CD14-positive monocyte (primary cell): Measurements from ENCODE around the gene ASCC3. TPM values are rescaled to one million over a fixed set of nuclear protein-coding genes. Genes with fewer than 3 reads are reported as not detected.
A peak's percentile ranks its signal among the peaks of the same experiment; 100 is the strongest.

Experiments
- DNase-seq, 3 donors: peaks; one replicate each; pipeline ENCODE4 v3.0.0-alpha.2; 2011 to 2022
- H2AFZ ChIP-seq: 2 replicates; pipeline ENCODE4 v1.6.0; 2012; ENCODE audit warnings: mild to moderate bottlenecking, low read depth, low read length, inconsistent platforms; ENCODE audit not compliant: insufficient read depth, poor library complexity, severe bottlenecking
- H3K27ac ChIP-seq, 2 donors: 1 replicate in 1 of 2; 2 replicates in 1 of 2; pipeline ENCODE4 v1.5.1; 2012 to 2013; ENCODE audit warnings: low read length in 2 of 2, control low read depth in 1 of 2, inconsistent platforms in 1 of 2, low read depth in 1 of 2, mild to moderate bottlenecking in 1 of 2
- H3K27me3 ChIP-seq, 2 donors: one replicate each; pipeline versions ENCODE4 v1.6.0 to v1.6.1; 2011 to 2013; ENCODE audit warnings: low read length in 2 of 2; ENCODE audit not compliant: control insufficient read depth in 2 of 2, insufficient read depth in 2 of 2
- H3K36me3 ChIP-seq, 2 donors: replicated peaks in 1 of 2; 1 replicate in 1 of 2; 2 replicates in 1 of 2; pipeline versions ENCODE4 v1.5.1 to v1.6.1; 2012 to 2013; ENCODE audit warnings: low read length in 2 of 2, control low read depth in 1 of 2, inconsistent platforms in 1 of 2, mild to moderate bottlenecking in 1 of 2; ENCODE audit not compliant: insufficient read depth in 2 of 2, control insufficient read depth in 1 of 2
- H3K4me1 ChIP-seq, 2 donors: 1 replicate in 1 of 2; 2 replicates in 1 of 2; pipeline versions ENCODE4 v1.5.1 to v1.6.1; 2012 to 2013; ENCODE audit warnings: low read length in 2 of 2, control low read depth in 1 of 2, inconsistent platforms in 1 of 2, mild to moderate bottlenecking in 1 of 2, moderate library complexity in 1 of 2; ENCODE audit not compliant: insufficient read depth in 2 of 2, control insufficient read depth in 1 of 2
- H3K4me2 ChIP-seq: replicated peaks from 2 replicates; pipeline ENCODE3; 2012; ENCODE audit warnings: low read length, moderate library complexity, mild to moderate bottlenecking; ENCODE audit not compliant: poor library complexity, severe bottlenecking; ENCODE audit errors: extremely low read depth
- H3K4me3 ChIP-seq, 3 experiments: fragments of 200-600 bp in 1 of 3; sonication (generic) in 1 of 3; replicated peaks in 1 of 3; 1 replicate in 2 of 3; 2 replicates in 1 of 3; pipeline ENCODE4 v1.5.1; 2011 to 2013; ENCODE audit warnings: low read length in 3 of 3, mild to moderate bottlenecking in 3 of 3, control low read depth in 2 of 3, low read depth in 2 of 3, inconsistent platforms in 1 of 3, moderate library complexity in 1 of 3
- H3K79me2 ChIP-seq: 2 replicates; pipeline ENCODE4 v1.6.0; 2012; ENCODE audit warnings: mild to moderate bottlenecking, control low read depth, inconsistent platforms, low read length, moderate library complexity; ENCODE audit not compliant: insufficient read depth
- H3K9ac ChIP-seq: 2 replicates; pipeline ENCODE4 v1.6.0; 2017; ENCODE audit warnings: low read length, mild to moderate bottlenecking; ENCODE audit not compliant: insufficient read depth, poor library complexity, severe bottlenecking
- H3K9me3 ChIP-seq, 2 donors: replicated peaks in 1 of 2; 1 replicate in 1 of 2; 2 replicates in 1 of 2; pipeline versions ENCODE4 v1.5.1 to v1.6.1; 2012 to 2013; ENCODE audit warnings: low read length in 2 of 2, control low read depth in 1 of 2; ENCODE audit not compliant: control insufficient read depth in 1 of 2, insufficient read depth in 1 of 2
- H4K20me1 ChIP-seq: 2 replicates; pipeline ENCODE4 v1.6.0; 2012; ENCODE audit warnings: mild to moderate bottlenecking, low read length, control low read depth, moderate library complexity; ENCODE audit not compliant: insufficient read depth
- H3K27ac Mint-ChIP-seq, 7 donors: one replicate each; pipeline ENCODE4 v1.8.0; 2020; ENCODE audit warnings: mild to moderate bottlenecking in 7 of 7, mixed read lengths in 7 of 7, moderate library complexity in 6 of 7, inconsistent platforms in 2 of 7
- H3K27me3 Mint-ChIP-seq, 3 donors: one replicate each; pipeline ENCODE4 v1.8.0; 2021 to 2022; ENCODE audit warnings: low read depth in 3 of 3, mild to moderate bottlenecking in 3 of 3, mixed read lengths in 3 of 3, moderate library complexity in 3 of 3, inconsistent platforms in 1 of 3
- H3K36me3 Mint-ChIP-seq, 2 donors: one replicate each; pipeline ENCODE4 v1.8.0; 2020; ENCODE audit warnings: mixed read lengths in 2 of 2, inconsistent platforms in 1 of 2, mild to moderate bottlenecking in 1 of 2
- H3K4me1 Mint-ChIP-seq: one replicate; pipeline ENCODE4 v1.8.0; 2020; ENCODE audit warnings: mild to moderate bottlenecking, mixed read lengths
- H3K4me3 Mint-ChIP-seq, 2 donors: one replicate each; pipeline ENCODE4 v1.8.0; 2020; ENCODE audit warnings: mild to moderate bottlenecking in 2 of 2, mixed read lengths in 2 of 2, moderate library complexity in 1 of 2
- H3K9me3 Mint-ChIP-seq, 7 donors: one replicate each; pipeline ENCODE4 v1.8.0; 2020 to 2022; ENCODE audit warnings: mixed read lengths in 7 of 7, mild to moderate bottlenecking in 6 of 7, moderate library complexity in 6 of 7, inconsistent platforms in 2 of 7
- WGBS: methylation state at CpG from one replicate; pipeline ENCODE4 v1.1.5; 2013; ENCODE audit warnings: missing lambda C conversion rate; ENCODE audit not compliant: insufficient coverage; 5-methylcytosine and 5-hydroxymethylcytosine counted together
- intact Hi-C, 2 donors: fragments of 100-400 bp; cut with micrococcal nuclease; formaldehyde crosslinking; loops; one replicate each; pipeline versions ENCODE4 v1.15.0 to v1.15.1; 2023
- polyA plus RNA-seq, 3 donors: library from polyadenylated mRNA; depleted of rRNA in 1 of 3; unstranded in 2 of 3; stranded (reverse) in 1 of 3; fragments of 300-500 nt in 2 of 3; fragments of >200 nt in 1 of 3; fragmentation: Illumina TruSeq in 2 of 3; gene quantifications; 1 replicate in 2 of 3; 2 replicates in 1 of 3; pipeline ENCODE4 v1.2.3, GENCODE V29; 2012 to 2021
- TF ChIP-seq, protein P1 (sequence below): fragments of 200-600 bp; IDR thresholded peaks from one replicate; pipeline ENCODE4 v1.8.0; 2022; ENCODE audit warnings: antibody characterized with exemption, mild to moderate bottlenecking

The ASCC3 gene
- polyA plus RNA-seq, 3 donors: 6.4 to 12.9 (median 10.6) TPM

DNA sequence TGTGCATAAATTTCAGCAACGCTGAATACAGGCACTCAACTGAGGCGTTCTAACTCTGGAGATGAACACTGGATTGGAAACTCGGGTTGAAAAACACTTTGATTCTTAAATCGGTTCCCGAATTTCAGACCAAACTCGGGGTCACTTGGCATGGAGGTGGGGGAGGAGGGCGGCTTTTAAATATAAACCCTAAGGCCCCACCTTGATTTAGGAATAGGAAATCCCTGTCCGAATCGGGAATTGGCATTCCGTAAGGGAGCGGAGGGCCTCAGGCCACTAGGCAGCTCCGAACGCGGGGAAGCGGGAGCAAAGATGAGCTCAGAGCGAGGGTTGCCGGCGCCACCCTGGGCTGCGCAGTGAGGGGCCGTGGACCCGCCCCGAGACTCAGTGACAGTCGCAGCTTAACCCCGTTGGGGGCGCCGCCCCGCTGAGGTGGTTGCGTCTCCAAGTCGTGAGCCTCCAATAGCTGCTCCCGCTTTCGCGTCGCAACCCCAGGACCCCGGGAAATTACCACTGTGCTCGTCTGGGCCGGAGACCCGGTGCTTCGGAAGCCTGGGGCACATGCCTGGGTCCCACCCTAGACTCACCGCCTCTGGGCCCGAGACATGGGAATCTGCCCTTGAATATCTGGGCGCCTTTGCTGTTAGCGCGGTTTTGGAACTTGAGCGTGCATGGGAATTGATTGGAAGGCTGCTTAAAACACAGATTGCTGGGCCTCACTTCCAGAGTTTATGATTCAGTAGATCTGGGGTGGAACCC lies 411.8 kb downstream of the ASCC3 start:
- H2AFZ ChIP-seq: no peak overlapping the region
- no peaks in the 10 kb centered on the region for H4K20me1 ChIP-seq
- no peak overlapping the region for H3K4me2 ChIP-seq
- Mint-ChIP-seq H3K9me3 (peaks cover 0 to 36% (median 21%) of the 10 kb centered on the region in 7 donors), H3K36me3 (peaks cover 0 to 5% of the 10 kb centered on the region in 2 donors), H3K27me3 (peaks cover 82 to 92% (median 88%) of the 10 kb centered on the region in 3 donors), H3K27ac (no peak overlapping the region), H3K4me3 (peak overlapping the region in 1 of 2 donors; percentile 54), H3K4me1 (peaks cover 11% of the 10 kb centered on the region)
- WGBS: 11% methylated on average over 36 of the region's 44 CpGs
- DNase-seq: no peak
- no peak overlapping the region for H3K9ac ChIP-seq
- H3K9me3 ChIP-seq: peaks cover 5 to 51% of the 10 kb centered on the region in 2 donors
- H3K4me3 ChIP-seq: no peak overlapping the region
- H3K27ac ChIP-seq: no peak overlapping the region
- TF ChIP-seq, protein P1, sequence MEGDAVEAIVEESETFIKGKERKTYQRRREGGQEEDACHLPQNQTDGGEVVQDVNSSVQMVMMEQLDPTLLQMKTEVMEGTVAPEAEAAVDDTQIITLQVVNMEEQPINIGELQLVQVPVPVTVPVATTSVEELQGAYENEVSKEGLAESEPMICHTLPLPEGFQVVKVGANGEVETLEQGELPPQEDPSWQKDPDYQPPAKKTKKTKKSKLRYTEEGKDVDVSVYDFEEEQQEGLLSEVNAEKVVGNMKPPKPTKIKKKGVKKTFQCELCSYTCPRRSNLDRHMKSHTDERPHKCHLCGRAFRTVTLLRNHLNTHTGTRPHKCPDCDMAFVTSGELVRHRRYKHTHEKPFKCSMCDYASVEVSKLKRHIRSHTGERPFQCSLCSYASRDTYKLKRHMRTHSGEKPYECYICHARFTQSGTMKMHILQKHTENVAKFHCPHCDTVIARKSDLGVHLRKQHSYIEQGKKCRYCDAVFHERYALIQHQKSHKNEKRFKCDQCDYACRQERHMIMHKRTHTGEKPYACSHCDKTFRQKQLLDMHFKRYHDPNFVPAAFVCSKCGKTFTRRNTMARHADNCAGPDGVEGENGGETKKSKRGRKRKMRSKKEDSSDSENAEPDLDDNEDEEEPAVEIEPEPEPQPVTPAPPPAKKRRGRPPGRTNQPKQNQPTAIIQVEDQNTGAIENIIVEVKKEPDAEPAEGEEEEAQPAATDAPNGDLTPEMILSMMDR: no peak
- intact Hi-C loops: no loop called here
- no peaks in the 10 kb centered on the region for H3K79me2 ChIP-seq
- peaks cover 7 to 10% of the 10 kb centered on the region in 2 donors for H3K4me1 ChIP-seq
- no peaks in the 10 kb centered on the region for H3K36me3 ChIP-seq
- H3K27me3 ChIP-seq: peaks cover 93 to 99% of the 10 kb centered on the region in 2 donors

DNA sequence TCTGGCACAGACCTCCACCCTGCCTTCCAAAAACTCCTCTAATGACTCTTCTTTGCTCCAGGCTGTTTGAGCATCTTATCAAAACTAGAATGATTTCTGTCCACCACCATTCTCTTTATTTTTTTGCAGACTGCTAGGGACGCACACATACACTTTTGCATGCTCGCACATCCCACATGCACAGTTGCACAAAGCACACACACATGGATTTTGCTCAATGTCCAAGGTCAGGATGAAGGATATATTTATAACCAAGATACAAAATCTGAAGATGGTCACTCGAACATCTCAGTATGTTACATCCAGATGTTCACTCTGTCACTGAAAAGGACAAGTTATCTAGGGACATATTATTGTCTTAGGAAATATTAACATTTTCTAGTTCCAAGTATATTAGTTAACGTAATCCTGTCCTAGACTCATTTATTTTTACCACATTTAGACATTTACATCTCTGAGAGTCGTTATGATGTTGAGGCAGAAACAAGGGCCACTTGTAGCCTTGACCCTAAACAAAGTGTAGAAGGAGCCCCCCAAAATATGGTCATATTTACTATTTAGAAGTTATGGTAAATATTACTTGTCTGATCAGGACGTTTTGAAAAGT lies 413.0 kb downstream of the ASCC3 start:
- no peak for DNase-seq
- no peak overlapping the region for H3K4me3 ChIP-seq
- H3K9me3 Mint-ChIP-seq: peaks cover 0 to 45% (median 23%) of the 10 kb centered on the region in 7 donors
- H3K4me1 Mint-ChIP-seq: peaks cover 13% of the 10 kb centered on the region
- intact Hi-C loops: no loop called here
- H3K9me3 ChIP-seq: peaks cover 5 to 61% of the 10 kb centered on the region in 2 donors
- peak overlapping the region in 1 of 2 donors; percentile 79 for H3K4me3 Mint-ChIP-seq
- H3K27me3 ChIP-seq: peaks cover 96 to 99% of the 10 kb centered on the region in 2 donors
- H3K27ac Mint-ChIP-seq: no peak overlapping the region
- no peaks in the 10 kb centered on the region for H3K79me2 ChIP-seq
- H3K4me2 ChIP-seq: no peak overlapping the region
- no peak overlapping the region for H3K9ac ChIP-seq
- no peaks in the 10 kb centered on the region for H4K20me1 ChIP-seq
- H2AFZ ChIP-seq: no peak overlapping the region
- TF ChIP-seq, protein P1: no peak
- H3K4me1 ChIP-seq: peaks cover 7 to 10% of the 10 kb centered on the region in 2 donors
- peaks cover 84 to 95% (median 84%) of the 10 kb centered on the region in 3 donors for H3K27me3 Mint-ChIP-seq
- H3K27ac ChIP-seq: no peak overlapping the region
- no peaks in the 10 kb centered on the region for H3K36me3 ChIP-seq
- peaks cover 0 to 5% of the 10 kb centered on the region in 2 donors for H3K36me3 Mint-ChIP-seq
- WGBS: no CpG with 5 or more reads among the region's 6 CpGs
